Muscle of arm (tissue), 12 donors: ENCODE measurements around the gene KCTD21. TPM values are rescaled to one million over a fixed set of nuclear protein-coding genes. Genes with fewer than 3 reads are reported as not detected.

Source experiments
- DNase-seq: peaks from one replicate; pipeline ENCODE4 v3.0.0-alpha.2; 2013
- polyA plus RNA-seq, 12 donors: library from polyadenylated mRNA; unstranded; fragments of 120-200 nt; gene quantifications; one replicate each; pipeline ENCODE4 v1.2.1, GENCODE V29; 2013; ENCODE audit not compliant: insufficient read length in 12 of 12

KCTD21 gene
- polyA plus RNA-seq, 12 donors: 6.2 to 8.0 (median 6.9) TPM; not detected in 2

- DNase-seq: no peak
Measured at GRCh38 chr11:78220218-78221157, 32.1 kb upstream of the KCTD21 start.

- no peak for DNase-seq
Measured at GRCh38 chr11:78219493-78220217, 31.2 kb upstream of the KCTD21 start.

- no peak for DNase-seq
Measured at GRCh38 chr11:78218707-78219492, 30.5 kb upstream of the KCTD21 start.

GRCh38 chr11:78217650-78218541 lies 29.5 kb upstream of the KCTD21 start:
- no peak for DNase-seq

GRCh38 chr11:78216571-78217287 lies 28.3 kb upstream of the KCTD21 start:
- DNase-seq: no peak

GRCh38 chr11:78216021-78216420 lies 27.6 kb upstream of the KCTD21 start:
- no peak for DNase-seq

GRCh38 chr11:78214331-78215194 lies 26.1 kb upstream of the KCTD21 start:
- no peak for DNase-seq

- no peak for DNase-seq
Measured at GRCh38 chr11:78213526-78214330, 25.3 kb upstream of the KCTD21 start.

- DNase-seq: no peak
Measured at GRCh38 chr11:78212586-78213371, 24.4 kb upstream of the KCTD21 start.

- no peak for DNase-seq
Measured at GRCh38 chr11:78211565-78211964, 23.1 kb upstream of the KCTD21 start.

- DNase-seq: no peak
Measured at GRCh38 chr11:78210000-78210608, 21.7 kb upstream of the KCTD21 start.

GRCh38 chr11:78209478-78209877 lies 21.1 kb upstream of the KCTD21 start:
- DNase-seq: no peak

- DNase-seq: no peak
Measured at GRCh38 chr11:78208257-78209165, 20.1 kb upstream of the KCTD21 start.

GRCh38 chr11:78207532-78208256 lies 19.3 kb upstream of the KCTD21 start:
- DNase-seq: no peak

- no peak for DNase-seq
Measured at GRCh38 chr11:78205691-78206090, 17.3 kb upstream of the KCTD21 start.
